OCI-LY7 (cell line): ENCODE measurements around the gene OR1L6. TPM values are rescaled to one million over a fixed set of nuclear protein-coding genes. Genes with fewer than 3 reads are reported as not detected.

Experiments
- BruUV-seq: library from RNA; stranded (reverse); fragments of 400-500 nt; replicated peaks from 2 replicates; lab custom pipeline; 2021; lab: Mats Ljungman, UMichigan
- CTCF ChIA-PET: fragments of 300-600 bp; sonication (Branson Sonifier 250); formaldehyde crosslinking; loops from one replicate; lab custom pipeline; 2022; ENCODE audit warnings: antibody characterized with exemption; ENCODE audit not compliant: unreplicated experiment; lab: Charles Lee
- POLR2A ChIA-PET: fragments of 300-600 bp; sonication (Branson Sonifier 250); formaldehyde crosslinking; loops from one replicate; lab custom pipeline; 2022; ENCODE audit warnings: antibody characterized with exemption; lab: Charles Lee
- DNase-seq: peaks from one replicate; pipeline ENCODE4 v3.0.0-alpha.2; 2015; ENCODE audit warnings: low spot score
- H2AFZ ChIP-seq: fragments of 200-600 bp; sonication (generic), shearing (Covaris generic); 2 replicates; pipeline ENCODE4 v1.6.1; 2014; ENCODE audit warnings: mild to moderate bottlenecking, antibody characterized with exemption, low read length, moderate library complexity
- H3K27ac ChIP-seq: fragments of 200-600 bp; sonication (generic); 2 replicates; pipeline ENCODE4 v1.5.1; 2014; ENCODE audit warnings: mixed run types, low read depth, mild to moderate bottlenecking, moderate library complexity, low read length, inconsistent platforms; ENCODE audit not compliant: poor library complexity, severe bottlenecking
- H3K36me3 ChIP-seq: fragments of 200-600 bp; sonication (generic); 2 replicates; pipeline ENCODE4 v1.6.1; 2014; ENCODE audit warnings: mild to moderate bottlenecking, antibody characterized with exemption, low read length, moderate library complexity, mixed read lengths; ENCODE audit not compliant: insufficient read depth
- H3K4me1 ChIP-seq: fragments of 200-600 bp; sonication (generic); 2 replicates; pipeline ENCODE4 v1.5.1; 2014; ENCODE audit warnings: mild to moderate bottlenecking, low read length; ENCODE audit not compliant: insufficient read depth, poor library complexity, severe bottlenecking
- H3K4me2 ChIP-seq: fragments of 200-600 bp; sonication (generic); 2 replicates; pipeline ENCODE4 v1.6.1; 2014; ENCODE audit warnings: mild to moderate bottlenecking, low read length
- H3K4me3 ChIP-seq: fragments of 200-600 bp; sonication (generic); 2 replicates; pipeline ENCODE4 v1.5.1; 2014; ENCODE audit warnings: mild to moderate bottlenecking, low read depth, low read length; ENCODE audit not compliant: poor library complexity, severe bottlenecking
- H3K79me2 ChIP-seq: fragments of 200-600 bp; sonication (generic); 2 replicates; pipeline ENCODE4 v1.6.1; 2016; ENCODE audit warnings: low read depth, mild to moderate bottlenecking, low read length, moderate library complexity, mixed read lengths; ENCODE audit not compliant: insufficient read depth
- H3K9me2 ChIP-seq: fragments of 200-600 bp; sonication (generic); 2 replicates; pipeline ENCODE4 v1.6.1; 2016; ENCODE audit warnings: mild to moderate bottlenecking, low read length, mixed read lengths; ENCODE audit not compliant: insufficient read depth
- H3K9me3 ChIP-seq: fragments of 200-600 bp; sonication (generic); 2 replicates; pipeline ENCODE4 v1.6.1; 2014; ENCODE audit warnings: mild to moderate bottlenecking, mixed run types, low read length, mixed read lengths
- H4K20me1 ChIP-seq: fragments of 200-600 bp; sonication (generic); 2 replicates; pipeline ENCODE4 v1.6.1; 2014; ENCODE audit warnings: mild to moderate bottlenecking, antibody characterized with exemption, low read length, moderate library complexity, mixed read lengths; ENCODE audit not compliant: insufficient read depth
- CTCF ChIP-seq: fragments of 200-600 bp; sonication (generic); conservative IDR thresholded peaks from 2 replicates; pipeline ENCODE4 v1.5.1; 2014; ENCODE audit warnings: mild to moderate bottlenecking, antibody characterized with exemption, low read length, moderate library complexity, mixed read lengths
- EZH2phosphoT487 ChIP-seq: fragments of 200-600 bp; sonication (generic); IDR thresholded peaks from 2 replicates; pipeline ENCODE4 v1.6.1; 2018; ENCODE audit warnings: low read depth, borderline replicate concordance, mild to moderate bottlenecking, mixed run types, antibody characterized with exemption, low read length, moderate library complexity, mixed read lengths
- intact Hi-C: fragments of 100-400 bp; cut with micrococcal nuclease; formaldehyde crosslinking; loops from one replicate; pipeline ENCODE4 v1.10.0; 2022; ENCODE audit not compliant: unreplicated experiment
- total RNA-seq, 2 experiments: library from RNA; depleted of rRNA in 1 of 2; stranded (reverse); fragments of >200 nt in 1 of 2; shearing (Covaris generic) in 1 of 2; gene quantifications; 2 replicates each; pipeline ENCODE4 v1.2.3, GENCODE V29; 2014 to 2022

The OR1L6 gene
- total RNA-seq, 2 experiments from 2014 or later = not detected

GRCh38 chr9:122785269-122785668 is 43.2 kb downstream of the OR1L6 start:
- no peaks in the 10 kb centered on the region for H4K20me1 ChIP-seq
- H3K9me3 ChIP-seq = no peaks in the 10 kb centered on the region
- H3K27ac ChIP-seq = no peak overlapping the region
- CTCF ChIA-PET = no interaction called here
- no peak overlapping the region for H3K4me2 ChIP-seq
- no peak overlapping the region for H3K4me3 ChIP-seq
- no peak for DNase-seq
- no peaks in the 10 kb centered on the region for H3K79me2 ChIP-seq
- no peaks in the 10 kb centered on the region for H3K4me1 ChIP-seq
- H2AFZ ChIP-seq = no peak overlapping the region
- intact Hi-C loops = no loop called here
- H3K36me3 ChIP-seq = no peaks in the 10 kb centered on the region
- TF ChIP-seq EZH2phosphoT487 (no peak), CTCF (no peak)
- BruUV-seq = no TSS peak
- POLR2A ChIA-PET = interaction anchor here (0.7 kb wide), 1 partner anchor 607 kb away, joined by 3 read pairs; no protein-coding TSS in a partner anchor
- no peaks in the 10 kb centered on the region for H3K9me2 ChIP-seq

- H3K79me2 ChIP-seq = no peaks in the 10 kb centered on the region
- no peak overlapping the region for H3K27ac ChIP-seq
- no peaks in the 10 kb centered on the region for H3K9me2 ChIP-seq
- TF ChIP-seq CTCF (no peak), EZH2phosphoT487 (no peak)
- no peaks in the 10 kb centered on the region for H3K4me1 ChIP-seq
- no peaks in the 10 kb centered on the region for H3K9me3 ChIP-seq
- DNase-seq = no peak
- H3K4me3 ChIP-seq = no peak overlapping the region
- H3K36me3 ChIP-seq = no peaks in the 10 kb centered on the region
- ChIA-PET CTCF (no interaction called here), POLR2A (interaction anchor here (0.5 kb wide), 1 partner anchor 539 kb away, joined by 3 read pairs; no protein-coding TSS in a partner anchor)
- no peak overlapping the region for H3K4me2 ChIP-seq
- H2AFZ ChIP-seq = no peak overlapping the region
- intact Hi-C loops = no loop called here
- no TSS peak for BruUV-seq
- H4K20me1 ChIP-seq = no peaks in the 10 kb centered on the region
These were observed 44.2 kb downstream of the OR1L6 start for GRCh38 chr9:122786338-122786737.

GRCh38 chr9:122788831-122789230 is 46.7 kb downstream of the OR1L6 start, which contains the start of gene OR5C1:
Gene OR5C1, plus strand, starts transcription at chr9:122788933. Its CDS starts 0 bp downstream, at chr9:122788933.
- Histone ChIP-seq H3K36me3 (no peaks in the 10 kb centered on the region), H3K9me3 (no peaks in the 10 kb centered on the region), H3K79me2 (no peaks in the 10 kb centered on the region), H3K4me3 (no peak within 1 kb of the TSS), H3K4me1 (no peaks in the 10 kb centered on the region), H4K20me1 (no peaks in the 10 kb centered on the region), H3K4me2 (no peak within 1 kb of the TSS), H3K27ac (no peak within 1 kb of the TSS), H3K9me2 (no peaks in the 10 kb centered on the region), H2AFZ (no peak within 1 kb of the TSS)
- intact Hi-C loops = no loop called here
- ChIA-PET POLR2A (no interaction called here), CTCF (no interaction called here)
- no peak for DNase-seq
- TF ChIP-seq CTCF (no peak), EZH2phosphoT487 (no peak)
- BruUV-seq = no TSS peak
